Endothelial cell of umbilical vein (primary cell): ENCODE measurements around the gene FANCC. TPM values are rescaled to one million over a fixed set of nuclear protein-coding genes. Genes with fewer than 3 reads are reported as not detected.

Experiments
- BruUV-seq: library from RNA; stranded (reverse); fragments of 400-500 nt; replicated peaks from 2 replicates; lab custom pipeline; 2021; lab: Mats Ljungman, UMichigan
- CTCF ChIA-PET: fragments of 300-600, 350-600 bp; sonication (Branson Sonifier 250); formaldehyde crosslinking; loops from one replicate; lab custom pipeline; 2021; ENCODE audit warnings: antibody characterized with exemption, inconsistent platforms; lab: Charles Lee
- POLR2A ChIA-PET: fragments of 300-600, 350-600 bp; sonication (Branson Sonifier 250); formaldehyde crosslinking; loops from one replicate; lab custom pipeline; 2021; ENCODE audit warnings: antibody characterized with exemption, inconsistent platforms; lab: Charles Lee
- DNase-seq: peaks from one replicate; pipeline ENCODE4 v3.0.0-alpha.2; 2011; ENCODE audit warnings: low read depth, low spot score
- FAIRE-seq: peaks from 2 replicates; lab custom pipeline; 2011; peaks lifted over from hg19 to GRCh38; lab: Jason Lieb, UNC
- H2AFZ ChIP-seq: 2 replicates; pipeline ENCODE4 v1.6.0; 2012; ENCODE audit warnings: low read depth, low read length, control low read depth, inconsistent platforms
- H3K27ac ChIP-seq: 2 replicates; pipeline ENCODE4 v1.5.1; 2011; ENCODE audit warnings: low read depth, mild to moderate bottlenecking, control low read depth, low read length, moderate library complexity; ENCODE audit not compliant: insufficient read depth
- H3K27me3 ChIP-seq, 2 experiments: 2 replicates each; pipeline versions ENCODE4 v1.6.0 to v1.6.1; 2011; ENCODE audit warnings: low read length in 2 of 2, mixed read lengths in 1 of 2; ENCODE audit not compliant: control insufficient read depth in 2 of 2, insufficient read depth in 2 of 2
- H3K36me3 ChIP-seq, 2 experiments: 2 replicates in 1 of 2; 3 replicates in 1 of 2; pipeline ENCODE4 v1.5.1; 2011; ENCODE audit warnings: low read length in 2 of 2, mild to moderate bottlenecking in 1 of 2, moderate library complexity in 1 of 2; ENCODE audit not compliant: control insufficient read depth in 2 of 2, insufficient read depth in 2 of 2; ENCODE audit errors: extremely low read depth in 1 of 2
- H3K4me1 ChIP-seq: 3 replicates; pipeline ENCODE4 v1.5.1; 2011; ENCODE audit warnings: mild to moderate bottlenecking, low read length; ENCODE audit not compliant: control insufficient read depth, insufficient read depth; ENCODE audit errors: extremely low read depth
- H3K4me2 ChIP-seq: 2 replicates; pipeline ENCODE4 v1.6.1; 2011; ENCODE audit warnings: low read length, control low read depth, mixed read lengths; ENCODE audit not compliant: insufficient read depth
- H3K4me3 ChIP-seq, 3 experiments: fragments of 200-600 bp in 1 of 3; sonication (generic), shearing (Covaris generic) in 1 of 3; replicated peaks in 1 of 3; 2 replicates each; pipeline ENCODE4 v1.5.1; 2011 to 2016; ENCODE audit warnings: control low read depth in 3 of 3, low read length in 3 of 3, mild to moderate bottlenecking in 2 of 3, inconsistent platforms in 1 of 3, low read depth in 1 of 3, moderate library complexity in 1 of 3; ENCODE audit not compliant: insufficient read depth in 1 of 3
- H3K79me2 ChIP-seq: 2 replicates; pipeline ENCODE4 v1.6.0; 2012; ENCODE audit warnings: low read length, inconsistent platforms; ENCODE audit not compliant: control insufficient read depth, insufficient read depth
- H3K9ac ChIP-seq: replicated peaks from 2 replicates; pipeline ENCODE3; 2011; ENCODE audit warnings: low read length, control low read depth; ENCODE audit not compliant: insufficient read depth; ENCODE audit errors: extremely low read depth
- H3K9me1 ChIP-seq: replicated peaks from 3 replicates; pipeline ENCODE4 v1.6.0; 2011; ENCODE audit warnings: mild to moderate bottlenecking, low read length; ENCODE audit not compliant: control insufficient read depth, insufficient read depth; ENCODE audit errors: extremely low read depth
- H3K9me3 ChIP-seq: replicated peaks from 2 replicates; pipeline ENCODE4 v1.5.1; 2012; ENCODE audit warnings: low read length, inconsistent platforms; ENCODE audit not compliant: control insufficient read depth, insufficient read depth
- H4K20me1 ChIP-seq: replicated peaks from 2 replicates; pipeline ENCODE3; 2011; ENCODE audit warnings: mild to moderate bottlenecking, low read length; ENCODE audit not compliant: control insufficient read depth, insufficient read depth; ENCODE audit errors: extremely low read depth
- CTCF ChIP-seq, 2 donors: IDR thresholded peaks; 1 replicate in 1 of 2; 2 replicates in 1 of 2; pipeline ENCODE4 v1.5.1; 2011; ENCODE audit warnings: low read length in 2 of 2, mild to moderate bottlenecking in 2 of 2, moderate library complexity in 2 of 2, control low read depth in 1 of 2, inconsistent platforms in 1 of 2, low read depth in 1 of 2; ENCODE audit not compliant: insufficient read depth in 1 of 2; ENCODE audit errors: extremely low read depth in 1 of 2
- FOS ChIP-seq: IDR thresholded peaks from 2 replicates; pipeline ENCODE4 v1.6.1; 2011; ENCODE audit warnings: mild to moderate bottlenecking, low read length, moderate library complexity, borderline replicate concordance; ENCODE audit not compliant: insufficient read depth
- GATA2 ChIP-seq: IDR thresholded peaks from 2 replicates; pipeline ENCODE4 v1.7.0; 2011; ENCODE audit warnings: low read depth, mild to moderate bottlenecking, moderate library complexity, mixed read lengths, low read length; ENCODE audit not compliant: insufficient read length, insufficient read depth
- JUN ChIP-seq: IDR thresholded peaks from 2 replicates; pipeline ENCODE4 v1.6.1; 2011; ENCODE audit warnings: borderline replicate concordance, low read depth; ENCODE audit not compliant: insufficient read length, insufficient read depth
- POLR2AphosphoS5 ChIP-seq: IDR thresholded peaks from 2 replicates; pipeline ENCODE4 v1.6.1; 2012; ENCODE audit warnings: low read depth, mild to moderate bottlenecking, control low read depth, low read length, moderate library complexity; ENCODE audit not compliant: insufficient read depth
- dilution Hi-C: fragments of 300-500 bp; cut with MboI; formaldehyde crosslinking; loops from one replicate; pipeline ENCODE4 v1.15.0; 2019; ENCODE audit warnings: low sequenced_read_pairs; ENCODE audit not compliant: extremely low pct_ligation_motif_present
- intact Hi-C: fragments of 100-400 bp; cut with micrococcal nuclease; formaldehyde crosslinking; loops from one replicate; pipeline ENCODE4 v1.10.0; 2022
- polyA plus RNA-seq, 4 experiments: library from polyadenylated mRNA; depleted of rRNA in 3 of 4; stranded (reverse) in 3 of 4; unstranded in 1 of 4; fragments of >200 nt; gene quantifications; 2 replicates each; pipeline versions ENCODE4 v1.2.1 to v1.2.3, GENCODE V29; 2011 to 2012; ENCODE audit warnings: missing spikeins in 1 of 4
- total RNA-seq: library from RNA; stranded (reverse); gene quantifications from 2 replicates; pipeline ENCODE4 v1.2.3, GENCODE V29; 2021

The FANCC gene
- total and polyA plus RNA-seq, 2 donors (not counting 3 experiments of a cell fraction or from before 2014, with no cell fraction given) = 5.7 to 13.1 TPM

GRCh38 chr9:95081998-95082397 is 235.5 kb downstream of the FANCC start:
- POLR2A ChIA-PET = no interaction called here
- no TSS peak for BruUV-seq
- CTCF ChIA-PET = interaction anchor here (1.4 to 1.6 kb wide), 2 partner anchors 46 to 300 kb away, joined by 4 read pairs; no protein-coding TSS in a partner anchor
- Histone ChIP-seq H3K9me3 (no peaks in the 10 kb centered on the region), H4K20me1 (no peaks in the 10 kb centered on the region), H3K36me3 (peaks cover 4 to 49% of the 10 kb centered on the region in 2 experiments), H3K4me2 (no peak overlapping the region), H3K9ac (no peak overlapping the region), H3K27me3 (no peaks in the 10 kb centered on the region), H3K27ac (no peak overlapping the region), H2AFZ (no peak overlapping the region), H3K79me2 (no peaks in the 10 kb centered on the region), H3K9me1 (no peaks in the 10 kb centered on the region), H3K4me3 (no peak overlapping the region), H3K4me1 (no peaks in the 10 kb centered on the region)
- DNase-seq = no peak
- intact Hi-C loops = no loop called here
- FAIRE-seq = no peak
- dilution Hi-C loops = no loop called here
- no peak for TF ChIP-seq POLR2AphosphoS5
- no peak for TF ChIP-seq CTCF (IDR thresholded peaks at IDR 0.05; ENCODE audit: extremely low read depth in 1 of 2, insufficient read depth in 1 of 2, low read depth in 1 of 2, low read length in 2 of 2)
- no peak for TF ChIP-seq GATA2

GRCh38 chr9:95080961-95081647 is 236.4 kb downstream of the FANCC start:
- H3K9me1 ChIP-seq = no peaks in the 10 kb centered on the region
- POLR2A ChIA-PET = interaction anchor here (0.5 kb wide), 1 partner anchor 255 kb away, joined by 3 read pairs; no protein-coding TSS in a partner anchor
- DNase-seq (no peak), FAIRE-seq (no peak)
- H3K9ac ChIP-seq = no peak overlapping the region
- H3K36me3 ChIP-seq = peaks cover 4 to 42% of the 10 kb centered on the region in 2 experiments
- H3K4me1 ChIP-seq = no peaks in the 10 kb centered on the region
- CTCF ChIA-PET = interaction anchor here (1.6 kb wide), 1 partner anchor 47 kb away, joined by 4 read pairs; no protein-coding TSS in a partner anchor
- intact Hi-C loops (no loop called here), dilution Hi-C loops (no loop called here)
- H3K4me3 ChIP-seq = no peak overlapping the region
- H4K20me1 ChIP-seq = no peaks in the 10 kb centered on the region
- no peaks in the 10 kb centered on the region for H3K79me2 ChIP-seq
- H3K4me2 ChIP-seq = no peak overlapping the region
- no peaks in the 10 kb centered on the region for H3K27me3 ChIP-seq
- BruUV-seq = no TSS peak
- no peak overlapping the region for H2AFZ ChIP-seq
- H3K27ac ChIP-seq = no peak overlapping the region
- no peaks in the 10 kb centered on the region for H3K9me3 ChIP-seq
- TF ChIP-seq CTCF (IDR thresholded peaks at IDR 0.05; ENCODE audit: extremely low read depth in 1 of 2, insufficient read depth in 1 of 2, low read depth in 1 of 2, low read length in 2 of 2) = no peak
- no peak for TF ChIP-seq JUN
- no peak for TF ChIP-seq FOS
- no peak for TF ChIP-seq GATA2
- TF ChIP-seq POLR2AphosphoS5 = no peak
